Measurements from ENCODE around the gene METTL15.
"Not testable (repeated sequence)": the region's sequence is repeated elsewhere in the genome, so short reads cannot be mapped to it uniquely, and the experiment has no call there.

DNA sequence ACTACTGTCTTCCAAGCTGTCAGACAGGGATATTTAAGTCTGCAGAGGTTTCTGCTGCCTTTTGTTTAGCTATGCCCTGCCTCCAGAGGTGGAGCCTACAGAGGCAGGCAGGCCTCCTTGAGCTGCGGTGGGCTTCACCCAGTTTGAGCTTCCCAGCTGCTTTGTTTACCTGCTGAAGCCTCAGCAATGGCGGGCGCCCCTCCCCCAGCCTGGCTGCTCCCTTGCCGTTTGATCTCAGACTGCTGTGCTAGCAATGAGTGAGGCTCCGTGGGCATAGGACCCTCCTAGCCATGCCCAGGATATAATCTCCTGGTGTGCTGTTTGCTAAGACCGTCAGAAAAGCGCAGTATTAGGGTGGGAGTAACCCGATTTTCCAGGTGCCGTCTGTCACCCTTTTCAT, 113.9 kb downstream of the METTL15 start:
- TF ChIP-seq FOXK2, SUZ12, SP1 (IDR thresholded peaks at IDR 0.05): not testable (repeated sequence)
